ENCODE measurements around the gene AGPAT3.

- TF ChIP-seq CTCF (IDR thresholded peaks at IDR 0.05), result no peak
- TF ChIP-seq POLR2A (IDR thresholded peaks at IDR 0.05), result no peak
These were observed 77.6 kb downstream of the AGPAT3 start for GRCh38 chr21:43942621-43943020.

Data from right lobe of liver (tissue), 4 donors.